HepG2 (cell line): Measurements from ENCODE around the gene ATP8B1. TPM values are rescaled to one million over a fixed set of nuclear protein-coding genes. Genes with fewer than 3 reads are reported as not detected.

ENCODE experiments used
- ARNT ChIP-seq: fragments of 450-650 bp; IDR thresholded peaks from 2 replicates; pipeline ENCODE4 v1.6.1; 2017
- ELF3 ChIP-seq: IDR thresholded peaks from 2 replicates; pipeline ENCODE4 v1.6.1; 2016; ENCODE audit warnings: missing genetic modification reagents, missing compliant biosample characterization
- HBP1 ChIP-seq: IDR thresholded peaks from 2 replicates; pipeline ENCODE4 v1.6.1; 2016; ENCODE audit warnings: low read depth, control low read depth
- IKZF4 ChIP-seq: sonication (generic); formaldehyde crosslinking; IDR thresholded peaks from 2 replicates; pipeline ENCODE4 v1.5.1; 2020; ENCODE audit warnings: borderline replicate concordance, mild to moderate bottlenecking, low read depth, missing genetic modification reagents; ENCODE audit errors: not compliant biosample characterization
- MIXL1 ChIP-seq: IDR thresholded peaks from 2 replicates; pipeline ENCODE4 v1.6.1; 2016
- MTF1 ChIP-seq: sonication (generic); formaldehyde crosslinking; IDR thresholded peaks from 2 replicates; pipeline ENCODE4 v1.5.0; 2020; ENCODE audit warnings: missing genetic modification reagents
- MTF2 ChIP-seq: sonication (generic); formaldehyde crosslinking; IDR thresholded peaks from 2 replicates; pipeline ENCODE4 v1.5.0; 2020; ENCODE audit warnings: missing genetic modification reagents, borderline replicate concordance
- NFE2 ChIP-seq: sonication (generic); formaldehyde crosslinking; IDR thresholded peaks from 2 replicates; pipeline ENCODE4 v1.4.0; 2020; ENCODE audit warnings: missing genetic modification reagents
- NFE2L2 ChIP-seq: fragments of 150-350 bp; IDR thresholded peaks from 2 replicates; pipeline ENCODE4 v1.6.1; 2014; ENCODE audit warnings: low read length
- RAD21 ChIP-seq: fragments of 450-650 bp; formaldehyde crosslinking; IDR thresholded peaks from 2 replicates; pipeline ENCODE4 v1.5.0; 2020; ENCODE audit warnings: mild to moderate bottlenecking
- REST ChIP-seq, 2 experiments: IDR thresholded peaks; 2 replicates each; pipeline ENCODE4 v1.6.1; 2011 to 2012; ENCODE audit warnings: low read length in 2 of 2, borderline replicate concordance in 1 of 2, low read depth in 1 of 2, mild to moderate bottlenecking in 1 of 2, moderate library complexity in 1 of 2
- RXRB ChIP-seq: IDR thresholded peaks from 2 replicates; pipeline ENCODE4 v1.6.1; 2016; ENCODE audit warnings: borderline replicate concordance, missing genetic modification reagents, missing compliant biosample characterization
- SUZ12 ChIP-seq: fragments of 150-350 bp; IDR thresholded peaks from 2 replicates; pipeline ENCODE4 v1.6.1; 2014; ENCODE audit warnings: low read depth, low read length
- THAP8 ChIP-seq: sonication (generic); formaldehyde crosslinking; IDR thresholded peaks from 2 replicates; pipeline ENCODE4 v1.5.1; 2020; ENCODE audit warnings: missing genetic modification reagents, mild to moderate bottlenecking, borderline replicate concordance
- ZBTB26 ChIP-seq: IDR thresholded peaks from 2 replicates; pipeline ENCODE4 v1.6.1; 2016; ENCODE audit warnings: missing compliant biosample characterization, missing genetic modification reagents, borderline replicate concordance
- ZBTB33 ChIP-seq: sonication (generic); formaldehyde crosslinking; IDR thresholded peaks from 2 replicates; pipeline ENCODE4 v1.4.0; 2020; ENCODE audit warnings: missing genetic modification reagents
- ZEB1 ChIP-seq: IDR thresholded peaks from 2 replicates; pipeline ENCODE4 v1.6.1; 2012; ENCODE audit warnings: mild to moderate bottlenecking, low read depth, inconsistent platforms; ENCODE audit not compliant: insufficient replicate concordance
- ZNF432 ChIP-seq: sonication (generic); formaldehyde crosslinking; IDR thresholded peaks from 2 replicates; pipeline ENCODE4 v1.5.0; 2020; ENCODE audit warnings: missing genetic modification reagents, mild to moderate bottlenecking, borderline replicate concordance
- ZNF468 ChIP-seq: sonication (generic); formaldehyde crosslinking; IDR thresholded peaks from 2 replicates; pipeline ENCODE4 v1.8.0; 2022; ENCODE audit warnings: mild to moderate bottlenecking, moderate library complexity, missing genetic modification reagents
- ZNF670 ChIP-seq: sonication (generic); formaldehyde crosslinking; IDR thresholded peaks from 2 replicates; pipeline ENCODE4 v1.8.0; 2022; ENCODE audit warnings: mild to moderate bottlenecking, missing genetic modification reagents, borderline replicate concordance
- ZNF768 ChIP-seq: sonication (generic); formaldehyde crosslinking; IDR thresholded peaks from 2 replicates; pipeline ENCODE4 v1.4.0; 2020; ENCODE audit warnings: missing genetic modification reagents
- ZNF780A ChIP-seq: sonication (generic); formaldehyde crosslinking; IDR thresholded peaks from 2 replicates; pipeline ENCODE4 v1.8.0; 2022; ENCODE audit warnings: mild to moderate bottlenecking, missing genetic modification reagents, moderate library complexity
- ZNF816 ChIP-seq: sonication (generic); formaldehyde crosslinking; IDR thresholded peaks from 2 replicates; pipeline ENCODE4 v1.8.0; 2022; ENCODE audit warnings: missing genetic modification reagents, mild to moderate bottlenecking, borderline replicate concordance
- polyA plus RNA-seq, 8 experiments: library from polyadenylated mRNA; depleted of rRNA in 3 of 8; stranded (reverse) in 7 of 8; unstranded in 1 of 8; fragments of >200 nt; fragmentation: Illumina TruSeq in 4 of 8; extraction: Trizol in 4 of 8; gene quantifications; 2 replicates each; pipeline versions ENCODE4 v1.2.1 to v1.2.3, GENCODE V29; 2011 to 2016; ENCODE audit warnings: low read depth in 4 of 8, missing spikeins in 1 of 8, mixed read lengths in 1 of 8; ENCODE audit not compliant: insufficient read depth in 1 of 8
- total RNA-seq, 5 experiments: library from RNA; depleted of rRNA; stranded (reverse); fragments of >200 nt; fragmentation: Illumina TruSeq; extraction: Trizol; gene quantifications; 2 replicates each; pipeline ENCODE4 v1.2.3, GENCODE V29; 2016; ENCODE audit warnings: low read depth in 1 of 5

The ATP8B1 gene
- total and polyA plus RNA-seq, 2 of the 13 experiments (the other 11 are each of a cell fraction or from before 2014, with no cell fraction given), result 2.8 to 4.0 TPM

- peak; percentile 96 for TF ChIP-seq ZNF780A (CRISPR knock-in tag)
- TF ChIP-seq ARNT, result no peak
- TF ChIP-seq ZNF768 (CRISPR knock-in tag), result no peak; the same call in 1 of the 2 replicates
- no peak for TF ChIP-seq HBP1
- TF ChIP-seq NFE2L2, result no peak
- TF ChIP-seq ZNF432 (CRISPR knock-in tag), result no peak
- TF ChIP-seq MTF2 (CRISPR knock-in tag), result no peak
- TF ChIP-seq MIXL1 (CRISPR knock-in tag), result peak; percentile 48; the same call in 1 of the 2 replicates
- TF ChIP-seq ZBTB33 (CRISPR knock-in tag), result peak; percentile 83
- TF ChIP-seq SUZ12, result no peak
- TF ChIP-seq ZNF670 (CRISPR knock-in tag), result peak; percentile 43; the same call in 1 of the 2 replicates
- TF ChIP-seq ZEB1, result no peak
- TF ChIP-seq REST (IDR thresholded peaks at IDR 0.05; ENCODE audit: borderline replicate concordance in 1 of 2, low read depth in 1 of 2, low read length in 2 of 2), result peak in 1 of 2 experiments; percentile 15; a peak in 1 of 4 replicates
- TF ChIP-seq RAD21 (CRISPR knock-in tag), result no peak
- no peak for TF ChIP-seq ZNF468 (CRISPR knock-in tag)
- peak; percentile 96 for TF ChIP-seq RXRB (CRISPR knock-in tag)
- no peak; the same call in 1 of the 2 replicates for TF ChIP-seq THAP8 (CRISPR knock-in tag)
- TF ChIP-seq ELF3, result peak; percentile 84
- peak; percentile 82; the same call in 1 of the 2 replicates for TF ChIP-seq ZBTB26 (CRISPR knock-in tag)
- no peak for TF ChIP-seq NFE2 (CRISPR knock-in tag)
- TF ChIP-seq MTF1, result no peak
- no peak for TF ChIP-seq ZNF816 (CRISPR knock-in tag)
- no peak for TF ChIP-seq IKZF4 (CRISPR knock-in tag)
Observed at GRCh38 chr18:57772387-57772799, 30.7 kb downstream of the ATP8B1 start (continued).
